C4-2B (cell line): ENCODE data around the gene MS4A7.
A peak's percentile ranks its signal among the peaks of the same experiment; 100 is the strongest.

Source experiments
- CTCF ChIP-seq: fragments of 450-650 bp; conservative IDR thresholded peaks from 2 replicates; pipeline ENCODE4 v1.5.1; 2017; ENCODE audit warnings: mild to moderate bottlenecking
- ZFX ChIP-seq: fragments of 450-650 bp; IDR thresholded peaks from 2 replicates; pipeline ENCODE4 v1.6.1; 2017

DNA sequence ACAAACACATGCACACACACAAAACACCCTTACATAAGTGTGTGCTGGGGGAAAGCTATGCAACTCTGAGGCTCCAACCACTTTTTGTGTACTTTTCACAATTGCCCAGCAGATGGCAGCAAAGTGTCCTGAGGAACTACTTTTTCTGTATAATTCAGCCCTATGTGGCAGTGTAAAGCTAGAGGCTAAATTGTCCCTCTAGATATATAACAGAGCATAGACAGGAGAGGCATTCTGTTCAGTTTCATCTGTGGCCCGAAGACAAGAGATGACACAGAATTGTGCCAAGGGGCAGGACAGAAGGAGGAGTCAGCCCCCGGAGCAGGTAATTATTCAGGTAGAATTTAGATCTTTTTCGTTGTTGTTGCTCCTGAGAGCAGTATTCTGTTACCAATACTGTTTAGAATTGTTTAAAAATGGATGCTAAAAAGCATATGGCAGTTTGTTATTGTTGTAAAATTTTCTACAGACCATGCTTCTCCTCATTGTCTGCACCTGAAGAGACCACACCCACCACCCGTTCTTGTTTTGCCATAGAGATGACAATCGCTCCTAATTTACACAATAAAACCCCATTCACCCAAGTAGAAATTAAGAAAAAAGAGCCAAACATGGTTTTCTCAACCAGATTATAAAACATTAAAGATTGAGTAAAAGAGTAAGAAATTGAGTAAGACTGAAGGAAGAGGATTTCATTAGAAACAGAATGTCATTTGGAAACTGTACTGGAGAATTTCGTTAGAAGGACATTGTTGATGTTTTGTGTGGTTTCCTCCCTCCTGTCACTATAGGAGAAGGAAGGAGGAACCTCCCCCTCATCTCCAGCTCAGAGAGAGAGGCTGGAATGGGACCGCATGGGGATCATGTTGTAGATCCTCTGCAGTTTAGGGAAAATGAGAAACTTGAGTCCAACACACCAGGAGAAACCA is 14.5 kb upstream of the MS4A7 start:
- peak; percentile 86 for TF ChIP-seq CTCF
- no peak for TF ChIP-seq ZFX
